HEK293 (cell line): ENCODE measurements around the gene F5.

Source experiments
- CTCF ChIA-PET: fragments of 350-600 bp; formaldehyde crosslinking; extraction: SDS; loops from one replicate; lab custom pipeline; 2021; ENCODE audit warnings: antibody characterized with exemption; lab: Yijun Ruan, JAX
- POLR2A ChIA-PET: fragments of 300-600 bp; formaldehyde crosslinking; extraction: SDS; loops from one replicate; lab custom pipeline; 2020; ENCODE audit warnings: antibody characterized with exemption, inconsistent platforms; lab: Yijun Ruan, JAX
- H3K27ac ChIP-seq: fragments of 200-500 bp; sonication (Bioruptor generic); 2 replicates; pipeline ENCODE4 v1.5.1; 2014; ENCODE audit warnings: low read depth, low read length, control low read depth, inconsistent platforms; ENCODE audit errors: extremely low read depth
- H3K36me3 ChIP-seq, 2 experiments: fragments of 200-500 bp in 1 of 2; sonication (Bioruptor generic) in 1 of 2; 1 replicate in 1 of 2; 2 replicates in 1 of 2; pipeline ENCODE4 v1.5.1; 2014 to 2017; ENCODE audit warnings: inconsistent platforms in 2 of 2, low read length in 2 of 2; ENCODE audit not compliant: control insufficient read depth in 2 of 2, insufficient read depth in 1 of 2
- H3K4me1 ChIP-seq: fragments of 200-500 bp; sonication (Bioruptor generic); 2 replicates; pipeline ENCODE4 v1.5.1; 2014; ENCODE audit warnings: mild to moderate bottlenecking, low read length, inconsistent platforms; ENCODE audit not compliant: control insufficient read depth, insufficient read depth
- H3K4me3 ChIP-seq: 2 replicates; pipeline ENCODE4 v1.5.1; 2011; ENCODE audit warnings: low read depth, mild to moderate bottlenecking, control low read depth, low read length, moderate library complexity
- H3K9me3 ChIP-seq: fragments of 200-500 bp; sonication (Bioruptor generic); 2 replicates; pipeline ENCODE4 v1.5.1; 2014; ENCODE audit warnings: low read depth, low read length, inconsistent platforms; ENCODE audit not compliant: control insufficient read depth, insufficient read depth
- BCL11B ChIP-seq: fragments of 450-650 bp; formaldehyde crosslinking; IDR thresholded peaks from 2 replicates; pipeline ENCODE4 v1.5.1; 2016; ENCODE audit warnings: low read depth, missing biosample characterization, missing genetic modification characterization
- KLF10 ChIP-seq: fragments of 450-650 bp; IDR thresholded peaks from 2 replicates; pipeline ENCODE4 v1.5.1; 2018; ENCODE audit warnings: missing biosample characterization, mild to moderate bottlenecking, missing genetic modification characterization
- KLF7 ChIP-seq: fragments of 450-650 bp; formaldehyde crosslinking; IDR thresholded peaks from 2 replicates; pipeline ENCODE4 v1.5.1; 2016; ENCODE audit warnings: missing biosample characterization, missing genetic modification characterization, borderline replicate concordance
- MYNN ChIP-seq: fragments of 450-650 bp; formaldehyde crosslinking; IDR thresholded peaks from 2 replicates; pipeline ENCODE4 v1.5.1; 2016; ENCODE audit warnings: missing biosample characterization, missing genetic modification characterization, borderline replicate concordance
- MZF1 ChIP-seq: fragments of 450-650 bp; formaldehyde crosslinking; IDR thresholded peaks from 2 replicates; pipeline ENCODE4 v1.5.1; 2017; ENCODE audit warnings: missing biosample characterization, missing genetic modification characterization, borderline replicate concordance
- SALL2 ChIP-seq: fragments of 450-650 bp; formaldehyde crosslinking; IDR thresholded peaks from 2 replicates; pipeline ENCODE4 v1.5.0; 2017; ENCODE audit warnings: missing biosample characterization, mild to moderate bottlenecking, missing genetic modification characterization, borderline replicate concordance
- SCRT2 ChIP-seq: fragments of 450-650 bp; formaldehyde crosslinking; IDR thresholded peaks from 2 replicates; pipeline ENCODE4 v1.5.1; 2016; ENCODE audit warnings: missing biosample characterization, missing genetic modification characterization
- ZNF138 ChIP-seq: fragments of 450-650 bp; formaldehyde crosslinking; IDR thresholded peaks from 2 replicates; pipeline ENCODE4 v1.5.1; 2016; ENCODE audit warnings: missing biosample characterization, missing genetic modification characterization, borderline replicate concordance
- ZNF341 ChIP-seq: fragments of 450-650 bp; formaldehyde crosslinking; IDR thresholded peaks from 2 replicates; pipeline ENCODE4; 2016; ENCODE audit warnings: low read depth, missing biosample characterization, missing genetic modification characterization
- ZNF416 ChIP-seq: fragments of 450-650 bp; formaldehyde crosslinking; IDR thresholded peaks from 2 replicates; pipeline ENCODE4 v1.5.1; 2016; ENCODE audit warnings: missing biosample characterization, missing genetic modification characterization
- ZNF433 ChIP-seq: fragments of 450-650 bp; formaldehyde crosslinking; IDR thresholded peaks from 2 replicates; pipeline ENCODE4 v1.5.1; 2016; ENCODE audit warnings: missing biosample characterization, missing genetic modification characterization, low read depth
- ZNF529 ChIP-seq: fragments of 450-650 bp; formaldehyde crosslinking; IDR thresholded peaks from 2 replicates; pipeline ENCODE4 v1.5.1; 2017; ENCODE audit warnings: missing genetic modification characterization, missing biosample characterization; ENCODE audit not compliant: insufficient replicate concordance
- ZNF571 ChIP-seq: fragments of 450-650 bp; formaldehyde crosslinking; IDR thresholded peaks from 2 replicates; pipeline ENCODE4 v1.5.0; 2017; ENCODE audit warnings: missing biosample characterization, missing genetic modification characterization
- ZNF610 ChIP-seq: fragments of 450-650 bp; formaldehyde crosslinking; IDR thresholded peaks from 2 replicates; pipeline ENCODE4 v1.5.1; 2016; ENCODE audit warnings: missing biosample characterization, missing genetic modification characterization, borderline replicate concordance
- ZNF624 ChIP-seq: fragments of 450-650 bp; formaldehyde crosslinking; IDR thresholded peaks from 2 replicates; pipeline ENCODE4 v1.5.1; 2017; ENCODE audit warnings: missing biosample characterization, missing genetic modification characterization
- ZNF660 ChIP-seq: fragments of 450-650 bp; IDR thresholded peaks from 2 replicates; pipeline ENCODE4 v1.5.1; 2018; ENCODE audit warnings: missing biosample characterization, mild to moderate bottlenecking, missing genetic modification characterization
- ZNF777 ChIP-seq: fragments of 450-650 bp; formaldehyde crosslinking; IDR thresholded peaks from 2 replicates; pipeline ENCODE4 v1.5.1; 2017; ENCODE audit warnings: missing biosample characterization, missing genetic modification characterization, borderline replicate concordance
- ZSCAN30 ChIP-seq: fragments of 450-650 bp; IDR thresholded peaks from 2 replicates; pipeline ENCODE4 v1.5.1; 2018; ENCODE audit warnings: missing biosample characterization, mild to moderate bottlenecking, missing genetic modification characterization, moderate library complexity
- ZXDB ChIP-seq: fragments of 450-650 bp; formaldehyde crosslinking; IDR thresholded peaks from 2 replicates; pipeline ENCODE4 v1.5.1; 2016; ENCODE audit warnings: missing biosample characterization, missing genetic modification characterization
- TF ChIP-seq, protein P1 (sequence below): fragments of 450-650 bp; formaldehyde crosslinking; IDR thresholded peaks from 2 replicates; pipeline ENCODE4 v1.5.1; 2016; ENCODE audit warnings: missing biosample characterization, missing genetic modification characterization, borderline replicate concordance
- TF ChIP-seq, protein P2 (sequence below): fragments of 450-650 bp; formaldehyde crosslinking; IDR thresholded peaks from 2 replicates; pipeline ENCODE4 v1.5.1; 2016; ENCODE audit warnings: missing biosample characterization, missing genetic modification characterization, borderline replicate concordance
- TF ChIP-seq, protein P3 (sequence below): fragments of 450-650 bp; formaldehyde crosslinking; IDR thresholded peaks from 2 replicates; pipeline ENCODE4 v1.5.1; 2016; ENCODE audit warnings: missing biosample characterization, missing genetic modification characterization
- TF ChIP-seq, protein P4 (sequence below): fragments of 450-650 bp; formaldehyde crosslinking; optimal IDR thresholded peaks from 2 replicates; pipeline ENCODE3; 2016; ENCODE audit warnings: missing biosample characterization, mild to moderate bottlenecking, missing genetic modification characterization
- TF ChIP-seq, protein P5 (sequence below): fragments of 450-650 bp; formaldehyde crosslinking; IDR thresholded peaks from 2 replicates; pipeline ENCODE4 v1.5.1; 2017; ENCODE audit warnings: missing biosample characterization, missing genetic modification characterization

F5 gene

DNA sequence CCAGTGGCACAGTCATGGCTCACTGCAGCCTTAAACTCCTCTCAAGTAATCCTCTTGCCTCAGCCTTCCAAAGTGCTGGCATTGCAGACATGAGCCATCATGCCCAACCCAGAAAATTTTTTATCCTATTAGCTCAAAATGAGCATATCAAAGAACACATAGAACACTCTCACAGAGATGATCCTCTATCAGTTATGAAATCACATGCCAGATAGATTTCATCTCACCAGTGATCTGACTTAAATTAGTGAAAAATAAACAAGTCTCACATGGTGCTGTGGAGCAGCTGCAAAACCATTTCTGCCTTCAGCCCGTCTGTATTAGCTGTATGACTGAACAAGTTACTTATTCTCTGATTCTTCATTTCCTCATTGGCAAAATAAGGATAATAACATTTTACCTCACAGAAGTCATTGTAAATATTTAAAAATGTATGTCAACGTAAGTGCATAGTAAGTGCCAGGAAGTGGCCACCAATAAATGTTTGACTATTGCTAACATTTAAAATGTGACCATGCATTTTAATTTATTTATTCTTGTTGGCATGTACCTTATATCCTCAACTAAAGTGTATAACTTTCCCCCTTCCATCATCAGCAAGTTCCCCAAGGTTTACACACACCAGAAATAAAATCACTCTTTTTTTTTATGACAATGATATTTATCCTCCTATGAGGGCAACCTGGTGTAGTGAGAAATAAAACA lies 71.6 kb downstream of the F5 start (continued):
- no peak for TF ChIP-seq BCL11B (tag by site-specific recombination)

DNA sequence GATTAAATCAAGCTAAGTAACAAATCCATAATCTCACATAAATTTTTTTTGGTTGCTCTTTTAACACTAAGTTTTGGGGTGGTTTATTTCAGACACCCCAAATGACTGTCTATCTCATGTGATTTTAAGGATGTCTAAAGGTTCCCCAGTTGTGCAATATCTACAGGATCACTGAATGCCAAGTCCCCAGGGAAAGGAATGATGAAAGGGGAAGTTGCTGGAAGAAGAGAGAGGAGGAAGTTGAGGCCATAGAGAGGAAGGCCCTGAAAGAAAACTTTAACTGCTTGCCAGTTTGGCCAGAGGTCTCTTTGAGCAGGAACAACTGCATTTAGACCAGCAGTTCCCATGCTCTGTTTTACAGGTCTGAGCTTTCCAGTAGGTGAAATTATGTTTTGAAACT lies 73.1 kb downstream of the F5 start:
- Histone ChIP-seq H3K4me1 (no peaks in the 10 kb centered on the region), H3K4me3 (no peak overlapping the region), H3K36me3 (no peaks in the 10 kb centered on the region), H3K9me3 (no peaks in the 10 kb centered on the region), H3K27ac (no peak overlapping the region)
- ChIA-PET CTCF (interaction anchor here (0.6 kb wide), 1 partner anchor 126 kb away, joined by 4 read pairs; no protein-coding TSS in a partner anchor), POLR2A (no interaction called here)
- TF ChIP-seq, protein P1, sequence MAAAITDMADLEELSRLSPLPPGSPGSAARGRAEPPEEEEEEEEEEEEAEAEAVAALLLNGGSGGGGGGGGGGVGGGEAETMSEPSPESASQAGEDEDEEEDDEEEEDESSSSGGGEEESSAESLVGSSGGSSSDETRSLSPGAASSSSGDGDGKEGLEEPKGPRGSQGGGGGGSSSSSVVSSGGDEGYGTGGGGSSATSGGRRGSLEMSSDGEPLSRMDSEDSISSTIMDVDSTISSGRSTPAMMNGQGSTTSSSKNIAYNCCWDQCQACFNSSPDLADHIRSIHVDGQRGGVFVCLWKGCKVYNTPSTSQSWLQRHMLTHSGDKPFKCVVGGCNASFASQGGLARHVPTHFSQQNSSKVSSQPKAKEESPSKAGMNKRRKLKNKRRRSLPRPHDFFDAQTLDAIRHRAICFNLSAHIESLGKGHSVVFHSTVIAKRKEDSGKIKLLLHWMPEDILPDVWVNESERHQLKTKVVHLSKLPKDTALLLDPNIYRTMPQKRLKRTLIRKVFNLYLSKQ (tag by site-specific recombination) = no peak
- TF ChIP-seq MYNN (tag by site-specific recombination) (no peak), ZNF529 (tag by site-specific recombination) (no peak), ZNF571 (tag by site-specific recombination) (no peak), ZNF416 (tag by site-specific recombination) (no peak), ZNF777 (tag by site-specific recombination) (no peak), ZNF138 (no peak), KLF10 (tag by site-specific recombination) (no peak), ZNF660 (tag by site-specific recombination) (no peak), ZNF433 (no peak), ZNF341 (tag by site-specific recombination) (no peak)
- TF ChIP-seq, protein P2, sequence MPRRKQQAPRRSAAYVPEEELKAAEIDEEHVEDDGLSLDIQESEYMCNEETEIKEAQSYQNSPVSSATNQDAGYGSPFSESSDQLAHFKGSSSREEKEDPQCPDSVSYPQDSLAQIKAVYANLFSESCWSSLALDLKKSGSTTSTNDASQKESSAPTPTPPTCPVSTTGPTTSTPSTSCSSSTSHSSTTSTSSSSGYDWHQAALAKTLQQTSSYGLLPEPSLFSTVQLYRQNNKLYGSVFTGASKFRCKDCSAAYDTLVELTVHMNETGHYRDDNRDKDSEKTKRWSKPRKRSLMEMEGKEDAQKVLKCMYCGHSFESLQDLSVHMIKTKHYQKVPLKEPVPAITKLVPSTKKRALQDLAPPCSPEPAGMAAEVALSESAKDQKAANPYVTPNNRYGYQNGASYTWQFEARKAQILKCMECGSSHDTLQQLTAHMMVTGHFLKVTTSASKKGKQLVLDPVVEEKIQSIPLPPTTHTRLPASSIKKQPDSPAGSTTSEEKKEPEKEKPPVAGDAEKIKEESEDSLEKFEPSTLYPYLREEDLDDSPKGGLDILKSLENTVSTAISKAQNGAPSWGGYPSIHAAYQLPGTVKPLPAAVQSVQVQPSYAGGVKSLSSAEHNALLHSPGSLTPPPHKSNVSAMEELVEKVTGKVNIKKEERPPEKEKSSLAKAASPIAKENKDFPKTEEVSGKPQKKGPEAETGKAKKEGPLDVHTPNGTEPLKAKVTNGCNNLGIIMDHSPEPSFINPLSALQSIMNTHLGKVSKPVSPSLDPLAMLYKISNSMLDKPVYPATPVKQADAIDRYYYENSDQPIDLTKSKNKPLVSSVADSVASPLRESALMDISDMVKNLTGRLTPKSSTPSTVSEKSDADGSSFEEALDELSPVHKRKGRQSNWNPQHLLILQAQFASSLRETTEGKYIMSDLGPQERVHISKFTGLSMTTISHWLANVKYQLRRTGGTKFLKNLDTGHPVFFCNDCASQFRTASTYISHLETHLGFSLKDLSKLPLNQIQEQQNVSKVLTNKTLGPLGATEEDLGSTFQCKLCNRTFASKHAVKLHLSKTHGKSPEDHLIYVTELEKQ = no peak
- TF ChIP-seq, protein P3, sequence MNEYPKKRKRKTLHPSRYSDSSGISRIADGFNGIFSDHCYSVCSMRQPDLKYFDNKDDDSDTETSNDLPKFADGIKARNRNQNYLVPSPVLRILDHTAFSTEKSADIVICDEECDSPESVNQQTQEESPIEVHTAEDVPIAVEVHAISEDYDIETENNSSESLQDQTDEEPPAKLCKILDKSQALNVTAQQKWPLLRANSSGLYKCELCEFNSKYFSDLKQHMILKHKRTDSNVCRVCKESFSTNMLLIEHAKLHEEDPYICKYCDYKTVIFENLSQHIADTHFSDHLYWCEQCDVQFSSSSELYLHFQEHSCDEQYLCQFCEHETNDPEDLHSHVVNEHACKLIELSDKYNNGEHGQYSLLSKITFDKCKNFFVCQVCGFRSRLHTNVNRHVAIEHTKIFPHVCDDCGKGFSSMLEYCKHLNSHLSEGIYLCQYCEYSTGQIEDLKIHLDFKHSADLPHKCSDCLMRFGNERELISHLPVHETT = no peak
- TF ChIP-seq, all 188 proteins: peak for 0

DNA sequence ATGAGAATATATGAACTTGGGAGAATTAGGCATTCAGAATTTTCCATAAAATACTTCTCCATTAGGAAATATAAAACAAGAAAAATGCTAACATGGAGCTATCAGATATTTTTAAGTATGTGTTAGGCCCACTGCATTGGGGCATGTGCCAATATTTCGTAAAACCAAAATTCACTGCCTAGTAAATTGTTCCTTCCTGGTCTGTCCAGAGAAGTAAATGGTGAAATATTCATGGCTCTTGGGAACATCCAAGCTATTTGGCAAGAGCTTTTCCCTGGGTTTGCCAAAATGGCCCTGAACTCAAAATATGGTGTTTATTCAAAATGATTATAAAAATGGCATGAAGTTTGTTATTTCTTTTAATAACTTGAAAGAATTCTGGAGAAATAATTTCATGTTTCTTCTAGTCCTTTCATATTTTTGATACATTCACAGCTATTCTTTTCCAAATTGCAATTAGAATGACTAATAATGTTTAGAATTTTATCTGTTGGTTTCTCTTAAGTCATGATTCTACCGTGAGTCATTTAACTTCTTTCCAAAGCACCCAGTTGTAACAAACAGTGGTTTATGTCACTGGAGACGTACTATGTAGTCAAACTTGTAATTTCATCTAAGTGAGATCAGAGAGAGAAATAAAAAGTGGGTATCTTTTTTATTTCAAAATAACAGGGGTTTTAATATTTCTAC lies 74.8 kb downstream of the F5 start:
- no peaks in the 10 kb centered on the region for H3K4me1 ChIP-seq
- no peaks in the 10 kb centered on the region for H3K9me3 ChIP-seq
- CTCF ChIA-PET = no interaction called here
- H3K4me3 ChIP-seq = no peak overlapping the region
- POLR2A ChIA-PET = no interaction called here
- no peaks in the 10 kb centered on the region for H3K36me3 ChIP-seq
- no peak overlapping the region for H3K27ac ChIP-seq
- TF ChIP-seq MZF1 = no peak
- TF ChIP-seq SALL2 (tag by site-specific recombination) = no peak
- TF ChIP-seq, protein P4, sequence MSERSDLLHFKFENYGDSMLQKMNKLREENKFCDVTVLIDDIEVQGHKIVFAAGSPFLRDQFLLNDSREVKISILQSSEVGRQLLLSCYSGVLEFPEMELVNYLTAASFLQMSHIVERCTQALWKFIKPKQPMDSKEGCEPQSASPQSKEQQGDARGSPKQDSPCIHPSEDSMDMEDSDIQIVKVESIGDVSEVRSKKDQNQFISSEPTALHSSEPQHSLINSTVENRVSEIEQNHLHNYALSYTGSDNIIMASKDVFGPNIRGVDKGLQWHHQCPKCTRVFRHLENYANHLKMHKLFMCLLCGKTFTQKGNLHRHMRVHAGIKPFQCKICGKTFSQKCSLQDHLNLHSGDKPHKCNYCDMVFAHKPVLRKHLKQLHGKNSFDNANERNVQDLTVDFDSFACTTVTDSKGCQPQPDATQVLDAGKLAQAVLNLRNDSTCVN (tag by site-specific recombination) = no peak
- no peak for TF ChIP-seq ZNF624 (tag by site-specific recombination)
- TF ChIP-seq ZXDB (tag by site-specific recombination) = no peak
- TF ChIP-seq, protein P5, sequence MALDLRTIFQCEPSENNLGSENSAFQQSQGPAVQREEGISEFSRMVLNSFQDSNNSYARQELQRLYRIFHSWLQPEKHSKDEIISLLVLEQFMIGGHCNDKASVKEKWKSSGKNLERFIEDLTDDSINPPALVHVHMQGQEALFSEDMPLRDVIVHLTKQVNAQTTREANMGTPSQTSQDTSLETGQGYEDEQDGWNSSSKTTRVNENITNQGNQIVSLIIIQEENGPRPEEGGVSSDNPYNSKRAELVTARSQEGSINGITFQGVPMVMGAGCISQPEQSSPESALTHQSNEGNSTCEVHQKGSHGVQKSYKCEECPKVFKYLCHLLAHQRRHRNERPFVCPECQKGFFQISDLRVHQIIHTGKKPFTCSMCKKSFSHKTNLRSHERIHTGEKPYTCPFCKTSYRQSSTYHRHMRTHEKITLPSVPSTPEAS (tag by site-specific recombination) = no peak
- no peak for TF ChIP-seq ZNF571 (tag by site-specific recombination)
- no peak for TF ChIP-seq KLF7
- no peak for TF ChIP-seq ZSCAN30
- TF ChIP-seq SCRT2 (tag by site-specific recombination) = no peak
- TF ChIP-seq ZNF610 (tag by site-specific recombination) = no peak
